Vagina (tissue), 2 donors: ENCODE data around the gene HEATR1. TPM values are rescaled to one million over a fixed set of nuclear protein-coding genes. Genes with fewer than 3 reads are reported as not detected.

Experiments used
- DNase-seq, 2 donors: peaks; one replicate each; pipeline ENCODE4 v3.0.0-alpha.2; 2017; ENCODE audit errors: extremely low spot score in 2 of 2
- H3K27ac ChIP-seq: fragments of 200-600 bp; sonication (generic); one replicate; pipeline ENCODE4 v1.5.1; 2019
- H3K27me3 ChIP-seq: fragments of 200-600 bp; sonication (generic); one replicate; pipeline ENCODE4 v1.5.1; 2019
- H3K36me3 ChIP-seq, 2 donors: fragments of 200-600 bp; sonication (generic); one replicate each; pipeline ENCODE4 v1.5.1; 2017 to 2019
- H3K4me1 ChIP-seq: fragments of 200-600 bp; sonication (generic); one replicate; pipeline ENCODE4 v1.5.1; 2019
- H3K4me3 ChIP-seq, 2 donors: fragments of 200-600 bp; sonication (generic); 1 replicate in 1 of 2; 2 replicates in 1 of 2; pipeline ENCODE4 v1.5.1; 2016 to 2019
- H3K9me3 ChIP-seq: fragments of 200-600 bp; sonication (generic); one replicate; pipeline ENCODE4 v1.5.1; 2019
- POLR2A ChIP-seq, 2 donors: fragments of 450-650 bp; IDR thresholded peaks; one replicate each; pipeline ENCODE4 v1.6.1; 2017; ENCODE audit warnings: antibody characterized with exemption in 2 of 2, mild to moderate bottlenecking in 2 of 2, moderate library complexity in 2 of 2
- POLR2AphosphoS5 ChIP-seq, 2 donors: sonication (generic); formaldehyde crosslinking; IDR thresholded peaks; one replicate each; pipeline ENCODE4 v1.9.0; 2017; ENCODE audit warnings: antibody characterized with exemption in 2 of 2, mild to moderate bottlenecking in 2 of 2, low read depth in 1 of 2; ENCODE audit not compliant: insufficient read depth in 1 of 2
- intact Hi-C: fragments of 100-400 bp; cut with DNase I; formaldehyde crosslinking; loops from one replicate; pipeline ENCODE4 v1.15.1; 2023
- total RNA-seq: library from RNA; depleted of rRNA; stranded (reverse); fragments of >200 nt; gene quantifications from one replicate; pipeline ENCODE4 v1.2.3, GENCODE V29; 2016
- TF ChIP-seq, protein P1 (sequence below), 3 experiments: fragments of 450-650 bp in 2 of 3; fragments of 200-600 bp in 1 of 3; sonication (generic) in 1 of 3; IDR thresholded peaks; one replicate each; pipeline ENCODE4 v1.5.1; 2017 to 2019; ENCODE audit warnings: antibody characterized with exemption in 3 of 3, mild to moderate bottlenecking in 2 of 3, moderate library complexity in 2 of 3

The HEATR1 gene
- total RNA-seq, 1 donor from 2014 or later = 24.1 TPM

DNA sequence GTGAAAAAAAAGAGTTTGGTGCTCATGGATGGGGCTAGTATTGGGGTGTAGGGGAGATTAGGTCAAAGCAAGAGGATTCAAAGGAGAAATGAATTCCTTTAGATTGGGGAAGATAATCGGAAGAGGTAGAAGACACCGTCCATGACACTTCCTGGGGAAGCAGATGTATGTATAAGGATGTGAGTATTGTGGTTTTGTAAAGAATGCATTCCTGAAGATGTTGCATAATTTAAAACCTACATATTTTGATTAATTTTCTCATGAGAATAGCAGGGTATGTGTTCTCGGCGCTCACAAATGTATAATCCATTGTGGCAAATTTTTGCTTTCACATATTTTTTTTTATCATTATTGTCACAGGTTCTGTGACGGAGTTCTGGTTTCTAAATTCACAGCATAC is 86.0 kb downstream of the HEATR1 start:
- no peaks in the 10 kb centered on the region for H3K27me3 ChIP-seq
- H3K36me3 ChIP-seq = no peaks in the 10 kb centered on the region
- TF ChIP-seq, protein P1, sequence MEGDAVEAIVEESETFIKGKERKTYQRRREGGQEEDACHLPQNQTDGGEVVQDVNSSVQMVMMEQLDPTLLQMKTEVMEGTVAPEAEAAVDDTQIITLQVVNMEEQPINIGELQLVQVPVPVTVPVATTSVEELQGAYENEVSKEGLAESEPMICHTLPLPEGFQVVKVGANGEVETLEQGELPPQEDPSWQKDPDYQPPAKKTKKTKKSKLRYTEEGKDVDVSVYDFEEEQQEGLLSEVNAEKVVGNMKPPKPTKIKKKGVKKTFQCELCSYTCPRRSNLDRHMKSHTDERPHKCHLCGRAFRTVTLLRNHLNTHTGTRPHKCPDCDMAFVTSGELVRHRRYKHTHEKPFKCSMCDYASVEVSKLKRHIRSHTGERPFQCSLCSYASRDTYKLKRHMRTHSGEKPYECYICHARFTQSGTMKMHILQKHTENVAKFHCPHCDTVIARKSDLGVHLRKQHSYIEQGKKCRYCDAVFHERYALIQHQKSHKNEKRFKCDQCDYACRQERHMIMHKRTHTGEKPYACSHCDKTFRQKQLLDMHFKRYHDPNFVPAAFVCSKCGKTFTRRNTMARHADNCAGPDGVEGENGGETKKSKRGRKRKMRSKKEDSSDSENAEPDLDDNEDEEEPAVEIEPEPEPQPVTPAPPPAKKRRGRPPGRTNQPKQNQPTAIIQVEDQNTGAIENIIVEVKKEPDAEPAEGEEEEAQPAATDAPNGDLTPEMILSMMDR (IDR thresholded peaks at IDR 0.05) = no peak
- TF ChIP-seq POLR2AphosphoS5 (IDR thresholded peaks at IDR 0.05; ENCODE audit: insufficient read depth in 1 of 2, low read depth in 1 of 2) (no peak), POLR2A (IDR thresholded peaks at IDR 0.05) (no peak)
- peaks cover 7% of the 10 kb centered on the region for H3K4me1 ChIP-seq
- no peak for DNase-seq
- intact Hi-C loops = no loop called here
- no peak overlapping the region for H3K4me3 ChIP-seq
- no peak overlapping the region for H3K27ac ChIP-seq
- H3K9me3 ChIP-seq = no peaks in the 10 kb centered on the region

DNA sequence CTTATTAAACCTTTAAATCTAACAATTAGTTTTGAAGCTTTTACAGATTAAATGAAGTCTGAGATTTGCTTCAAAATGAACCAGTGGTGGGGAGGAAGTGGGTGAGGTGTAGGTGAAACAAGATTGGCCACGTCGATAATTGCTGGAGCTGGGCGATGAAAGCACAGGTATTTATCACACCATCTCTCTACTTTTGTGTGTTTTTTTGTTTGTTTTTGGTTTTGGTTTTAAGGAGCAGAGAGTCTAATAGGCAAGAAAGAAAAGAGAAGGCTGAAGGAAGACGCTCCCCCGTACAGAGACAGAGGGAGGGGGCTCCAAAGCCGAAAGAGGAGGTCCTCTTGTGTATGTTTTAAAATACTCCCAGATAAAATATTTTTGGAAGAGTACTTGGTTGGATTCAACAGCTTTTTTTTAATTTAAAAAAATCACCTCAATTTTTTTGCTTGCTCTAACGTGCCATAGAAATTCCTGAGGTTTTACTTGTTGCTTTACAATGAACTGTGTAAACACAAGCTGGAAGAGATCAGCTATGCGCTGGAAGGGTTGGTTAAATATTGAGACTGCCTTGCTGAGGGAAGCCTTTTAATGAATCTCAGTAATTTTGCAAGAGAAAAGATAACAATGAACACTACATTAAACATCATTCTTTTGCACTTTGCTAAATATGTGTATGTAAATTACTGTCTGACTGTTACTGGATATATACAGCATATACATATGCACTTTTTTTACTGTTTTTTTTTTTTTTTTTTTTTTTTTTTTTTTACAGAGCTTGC is 87.2 kb downstream of the HEATR1 start:
- Histone ChIP-seq H3K9me3 (no peaks in the 10 kb centered on the region), H3K4me3 (no peak overlapping the region), H3K36me3 (no peaks in the 10 kb centered on the region), H3K4me1 (no peaks in the 10 kb centered on the region), H3K27me3 (no peaks in the 10 kb centered on the region), H3K27ac (no peak overlapping the region)
- TF ChIP-seq POLR2AphosphoS5 (IDR thresholded peaks at IDR 0.05; ENCODE audit: insufficient read depth in 1 of 2, low read depth in 1 of 2) (no peak), POLR2A (IDR thresholded peaks at IDR 0.05) (no peak)
- TF ChIP-seq, protein P1 (IDR thresholded peaks at IDR 0.05) = no peak
- DNase-seq = no peak
- intact Hi-C loops = no loop called here

DNA sequence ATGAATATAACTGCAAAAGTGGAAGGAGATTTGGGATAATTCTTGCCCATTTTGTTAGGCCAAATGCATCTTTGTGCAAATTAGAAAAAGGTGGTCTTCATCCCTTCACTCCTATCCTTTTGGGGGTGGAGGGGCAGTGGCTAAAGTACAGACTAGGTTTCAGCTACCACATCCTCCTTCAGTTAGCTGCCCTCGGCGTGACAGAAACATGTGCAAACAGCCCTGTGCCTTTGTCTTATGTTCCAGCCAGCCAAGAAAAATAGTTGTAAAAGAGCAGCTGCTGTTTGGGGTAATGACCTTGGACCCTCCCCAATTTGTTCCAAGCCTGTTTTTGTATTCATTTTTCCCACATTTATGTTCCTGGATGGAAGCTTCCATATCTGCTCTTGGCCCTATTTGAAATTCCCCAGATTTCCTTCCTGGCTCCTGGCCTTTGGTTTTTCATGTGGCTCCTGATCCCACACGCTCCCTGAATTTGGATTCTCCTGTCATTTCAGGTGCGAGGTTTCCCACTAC is 88.8 kb downstream of the HEATR1 start:
- no peak for DNase-seq
- Histone ChIP-seq H3K4me1 (no peaks in the 10 kb centered on the region), H3K4me3 (no peak overlapping the region), H3K27me3 (no peaks in the 10 kb centered on the region), H3K9me3 (no peaks in the 10 kb centered on the region), H3K27ac (no peak overlapping the region), H3K36me3 (no peaks in the 10 kb centered on the region)
- intact Hi-C loops = no loop called here
- TF ChIP-seq POLR2AphosphoS5 (IDR thresholded peaks at IDR 0.05; ENCODE audit: insufficient read depth in 1 of 2, low read depth in 1 of 2) = no peak
- TF ChIP-seq, protein P1 (IDR thresholded peaks at IDR 0.05) = no peak

DNA sequence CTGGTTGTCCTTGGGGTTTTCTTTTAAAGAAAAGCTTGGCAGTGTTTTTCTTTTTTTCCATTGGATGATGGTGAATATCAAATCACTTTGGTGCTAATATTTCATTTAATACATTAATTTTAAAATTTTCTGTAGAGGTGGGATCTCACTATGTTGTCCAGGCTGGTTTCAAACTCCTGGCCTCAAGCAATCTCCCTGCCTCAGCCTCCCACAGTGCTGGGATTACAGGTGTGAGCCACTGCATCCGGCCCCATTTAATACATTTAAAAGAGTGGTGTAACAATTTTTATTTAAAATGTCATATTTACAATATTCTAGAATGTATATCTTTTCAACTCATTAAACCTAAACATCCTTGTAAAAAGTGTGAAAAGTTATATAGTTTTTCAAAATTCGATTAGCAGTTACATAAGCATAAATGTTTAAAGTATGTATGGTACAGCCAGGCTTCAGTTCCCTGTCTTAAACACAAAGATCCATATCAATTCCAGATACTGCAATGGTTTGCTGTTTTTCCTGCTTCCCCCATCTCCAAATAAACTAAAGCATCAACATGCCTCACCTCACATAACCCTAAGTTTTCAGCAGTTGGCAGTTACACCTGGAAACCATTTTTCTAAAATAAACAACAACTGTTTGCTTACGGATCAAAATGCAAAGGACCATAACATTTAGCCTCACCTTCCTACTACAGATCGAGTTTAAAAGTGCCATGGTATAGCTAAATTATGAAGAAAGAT is 89.4 kb downstream of the HEATR1 start:
- H3K4me3 ChIP-seq = no peak overlapping the region
- no peaks in the 10 kb centered on the region for H3K9me3 ChIP-seq
- H3K27me3 ChIP-seq = no peaks in the 10 kb centered on the region
- no peak for DNase-seq
- TF ChIP-seq, protein P1 (IDR thresholded peaks at IDR 0.05) = no peak
- no peak for TF ChIP-seq POLR2A (IDR thresholded peaks at IDR 0.05)
- TF ChIP-seq POLR2AphosphoS5 (IDR thresholded peaks at IDR 0.05; ENCODE audit: insufficient read depth in 1 of 2, low read depth in 1 of 2) = no peak
- no peaks in the 10 kb centered on the region for H3K36me3 ChIP-seq
- H3K27ac ChIP-seq = no peak overlapping the region
- H3K4me1 ChIP-seq = no peaks in the 10 kb centered on the region
- intact Hi-C loops = no loop called here
